Measurements from ENCODE around the gene BOD1.

The BOD1 gene

DNA sequence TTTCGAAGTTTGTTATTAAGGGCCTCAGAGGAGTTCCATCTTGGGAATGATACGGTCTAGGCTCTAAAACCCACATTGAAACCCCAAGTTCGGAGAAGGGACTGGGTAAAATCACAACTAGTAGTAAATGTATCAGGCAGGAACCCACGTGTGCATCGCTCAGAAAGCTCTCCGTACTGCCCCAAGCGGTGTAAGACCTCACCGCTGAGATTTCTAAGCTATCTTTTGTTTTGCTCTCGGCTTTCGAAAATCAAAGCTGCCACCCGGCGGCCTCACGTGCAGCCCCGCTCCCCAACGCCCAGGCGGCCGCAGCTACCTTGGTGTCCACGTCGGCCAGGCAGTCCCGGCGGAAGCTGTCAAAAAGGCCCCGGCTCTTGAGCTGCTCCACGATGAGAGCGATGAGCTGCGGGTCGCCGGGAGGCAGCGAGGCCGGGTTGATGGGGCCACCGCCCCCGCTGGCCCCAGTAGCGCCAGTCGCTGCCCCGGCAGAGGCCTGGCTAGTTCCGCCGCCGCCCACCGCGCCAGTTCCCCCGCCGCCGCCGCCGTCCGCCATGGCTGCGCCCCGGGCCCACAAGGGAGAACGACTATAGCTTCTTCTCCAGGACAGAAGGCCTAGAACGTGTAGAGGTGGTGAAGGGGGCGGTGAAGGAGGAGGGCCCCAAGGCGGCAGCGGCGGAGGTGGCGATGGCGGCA is 420 bp downstream of the BOD1 start:
- H3K27me3 ChIP-seq (ENCODE audit: insufficient read depth, poor library complexity, severe bottlenecking) = no peaks in the 10 kb centered on the region
- peak; percentile 38 to 69 for DNase-seq (ENCODE audit: low read depth in 1 of 2, low spot score in 1 of 2)
- H3K4me3 ChIP-seq (replicated peaks; ENCODE audit: insufficient read depth, low read length) = peak overlapping the region; percentile 100
- peak overlapping the region; percentile 56 for H3K27ac ChIP-seq (replicated peaks)
- TF ChIP-seq, protein P1, sequence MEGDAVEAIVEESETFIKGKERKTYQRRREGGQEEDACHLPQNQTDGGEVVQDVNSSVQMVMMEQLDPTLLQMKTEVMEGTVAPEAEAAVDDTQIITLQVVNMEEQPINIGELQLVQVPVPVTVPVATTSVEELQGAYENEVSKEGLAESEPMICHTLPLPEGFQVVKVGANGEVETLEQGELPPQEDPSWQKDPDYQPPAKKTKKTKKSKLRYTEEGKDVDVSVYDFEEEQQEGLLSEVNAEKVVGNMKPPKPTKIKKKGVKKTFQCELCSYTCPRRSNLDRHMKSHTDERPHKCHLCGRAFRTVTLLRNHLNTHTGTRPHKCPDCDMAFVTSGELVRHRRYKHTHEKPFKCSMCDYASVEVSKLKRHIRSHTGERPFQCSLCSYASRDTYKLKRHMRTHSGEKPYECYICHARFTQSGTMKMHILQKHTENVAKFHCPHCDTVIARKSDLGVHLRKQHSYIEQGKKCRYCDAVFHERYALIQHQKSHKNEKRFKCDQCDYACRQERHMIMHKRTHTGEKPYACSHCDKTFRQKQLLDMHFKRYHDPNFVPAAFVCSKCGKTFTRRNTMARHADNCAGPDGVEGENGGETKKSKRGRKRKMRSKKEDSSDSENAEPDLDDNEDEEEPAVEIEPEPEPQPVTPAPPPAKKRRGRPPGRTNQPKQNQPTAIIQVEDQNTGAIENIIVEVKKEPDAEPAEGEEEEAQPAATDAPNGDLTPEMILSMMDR (IDR thresholded peaks at IDR 0.05; ENCODE audit: insufficient read depth, low read length) = peak; percentile 65
- TF ChIP-seq POLR2AphosphoS5 (IDR thresholded peaks at IDR 0.05; ENCODE audit: low read depth) = no peak; the same call in 1 of the 2 replicates

DNA sequence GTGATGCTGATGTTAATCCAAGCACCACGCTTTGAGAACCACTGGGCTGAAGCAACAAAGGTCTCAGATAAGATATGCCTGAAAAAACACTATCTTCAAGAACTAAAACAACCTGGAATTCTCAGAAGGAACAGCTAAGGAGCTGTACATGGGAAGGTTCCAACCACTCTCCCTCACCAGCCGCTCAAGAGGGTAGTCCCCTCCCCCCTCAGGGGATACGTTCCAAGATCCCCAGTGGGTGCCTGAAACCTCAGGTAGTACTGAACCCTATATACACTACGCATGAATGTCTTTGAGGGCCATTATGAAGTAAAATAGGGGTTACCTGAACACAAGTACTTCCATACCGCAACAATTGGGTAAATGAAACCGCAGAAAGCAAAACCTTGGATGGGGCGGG is 1.9 kb downstream of the BOD1 start:
- TF ChIP-seq, protein P1 (IDR thresholded peaks at IDR 0.05; ENCODE audit: insufficient read depth, low read length) = no peak
- TF ChIP-seq POLR2AphosphoS5 (IDR thresholded peaks at IDR 0.05; ENCODE audit: low read depth) = no peak
- no peak for TF ChIP-seq SPI1 (IDR thresholded peaks at IDR 0.05; ENCODE audit: borderline replicate concordance, low read depth)
- TF ChIP-seq, protein P2, sequence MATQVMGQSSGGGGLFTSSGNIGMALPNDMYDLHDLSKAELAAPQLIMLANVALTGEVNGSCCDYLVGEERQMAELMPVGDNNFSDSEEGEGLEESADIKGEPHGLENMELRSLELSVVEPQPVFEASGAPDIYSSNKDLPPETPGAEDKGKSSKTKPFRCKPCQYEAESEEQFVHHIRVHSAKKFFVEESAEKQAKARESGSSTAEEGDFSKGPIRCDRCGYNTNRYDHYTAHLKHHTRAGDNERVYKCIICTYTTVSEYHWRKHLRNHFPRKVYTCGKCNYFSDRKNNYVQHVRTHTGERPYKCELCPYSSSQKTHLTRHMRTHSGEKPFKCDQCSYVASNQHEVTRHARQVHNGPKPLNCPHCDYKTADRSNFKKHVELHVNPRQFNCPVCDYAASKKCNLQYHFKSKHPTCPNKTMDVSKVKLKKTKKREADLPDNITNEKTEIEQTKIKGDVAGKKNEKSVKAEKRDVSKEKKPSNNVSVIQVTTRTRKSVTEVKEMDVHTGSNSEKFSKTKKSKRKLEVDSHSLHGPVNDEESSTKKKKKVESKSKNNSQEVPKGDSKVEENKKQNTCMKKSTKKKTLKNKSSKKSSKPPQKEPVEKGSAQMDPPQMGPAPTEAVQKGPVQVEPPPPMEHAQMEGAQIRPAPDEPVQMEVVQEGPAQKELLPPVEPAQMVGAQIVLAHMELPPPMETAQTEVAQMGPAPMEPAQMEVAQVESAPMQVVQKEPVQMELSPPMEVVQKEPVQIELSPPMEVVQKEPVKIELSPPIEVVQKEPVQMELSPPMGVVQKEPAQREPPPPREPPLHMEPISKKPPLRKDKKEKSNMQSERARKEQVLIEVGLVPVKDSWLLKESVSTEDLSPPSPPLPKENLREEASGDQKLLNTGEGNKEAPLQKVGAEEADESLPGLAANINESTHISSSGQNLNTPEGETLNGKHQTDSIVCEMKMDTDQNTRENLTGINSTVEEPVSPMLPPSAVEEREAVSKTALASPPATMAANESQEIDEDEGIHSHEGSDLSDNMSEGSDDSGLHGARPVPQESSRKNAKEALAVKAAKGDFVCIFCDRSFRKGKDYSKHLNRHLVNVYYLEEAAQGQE (IDR thresholded peaks at IDR 0.05; ENCODE audit: insufficient replicate concordance, low read depth) = no peak
- TF ChIP-seq GABPA (IDR thresholded peaks at IDR 0.05; ENCODE audit: low read depth) = no peak
- no peak overlapping the region for H3K4me3 ChIP-seq (replicated peaks; ENCODE audit: insufficient read depth, low read length)
- H3K27ac ChIP-seq (replicated peaks) = no peak overlapping the region
- H3K27me3 ChIP-seq (ENCODE audit: insufficient read depth, poor library complexity, severe bottlenecking) = no peaks in the 10 kb centered on the region
- no peak for DNase-seq (ENCODE audit: low read depth in 1 of 2, low spot score in 1 of 2)

DNA sequence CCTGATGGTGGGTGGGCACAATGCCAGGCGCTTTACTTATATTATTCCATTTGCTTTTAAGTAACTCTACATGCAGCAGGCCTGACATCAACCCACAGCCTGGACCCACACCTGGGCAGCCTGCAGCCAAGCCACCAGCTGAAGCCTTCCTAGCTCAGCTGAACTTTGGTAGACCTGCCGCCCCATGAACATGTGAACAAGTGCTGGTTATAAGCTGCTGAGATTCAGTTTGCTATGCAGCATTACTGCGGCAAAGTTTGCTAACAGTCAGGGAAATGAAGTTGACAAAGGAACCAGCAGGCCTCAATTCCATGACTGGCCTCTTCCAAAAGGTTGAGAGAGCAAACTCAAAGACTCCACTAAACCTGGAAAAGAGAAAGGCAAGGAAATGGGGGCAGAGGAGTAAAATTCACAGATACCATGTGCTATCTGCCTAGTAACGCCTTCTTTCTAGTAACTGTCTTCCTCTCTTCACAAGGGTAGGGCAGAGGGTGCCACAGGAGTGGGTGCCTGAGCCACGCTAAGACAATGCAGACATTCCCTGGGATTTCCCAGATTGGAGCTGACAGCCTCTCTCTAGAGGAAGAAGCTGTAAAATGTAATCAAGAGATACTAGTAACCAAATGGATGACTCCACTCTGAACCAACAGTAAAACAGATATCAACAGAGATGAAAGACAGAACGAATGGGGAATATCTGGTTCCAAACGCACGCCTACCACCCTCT is 2.9 kb downstream of the BOD1 start:
- no peak for DNase-seq (ENCODE audit: low read depth in 1 of 2, low spot score in 1 of 2)
- TF ChIP-seq, protein P2 (IDR thresholded peaks at IDR 0.05; ENCODE audit: insufficient replicate concordance, low read depth) = no peak
- TF ChIP-seq POLR2AphosphoS5 (IDR thresholded peaks at IDR 0.05; ENCODE audit: low read depth) (no peak), SPI1 (IDR thresholded peaks at IDR 0.05; ENCODE audit: borderline replicate concordance, low read depth) (no peak), GABPA (IDR thresholded peaks at IDR 0.05; ENCODE audit: low read depth) (no peak)
- TF ChIP-seq, protein P1 (IDR thresholded peaks at IDR 0.05; ENCODE audit: insufficient read depth, low read length) = no peak
- Histone ChIP-seq H3K27ac (replicated peaks) (no peak overlapping the region), H3K4me3 (replicated peaks; ENCODE audit: insufficient read depth, low read length) (no peak overlapping the region), H3K27me3 (ENCODE audit: insufficient read depth, poor library complexity, severe bottlenecking) (no peaks in the 10 kb centered on the region)

All from HL-60 (cell line).